HG02759 (cell line): ENCODE data around the gene GFM1.
A peak's percentile ranks its signal among the peaks of the same experiment; 100 is the strongest.
"Not testable (repeated sequence)": the region's sequence is repeated elsewhere in the genome, so short reads cannot be mapped to it uniquely, and the experiment has no call there.

Source experiments
- ATAC-seq: cut with Tn5 transposase; IDR thresholded peaks from one replicate; pipeline ENCODE4 v1.9.1; 2021; ENCODE audit warnings: mild to moderate bottlenecking, moderate library complexity; ENCODE audit not compliant: unreplicated experiment

GFM1 gene

DNA sequence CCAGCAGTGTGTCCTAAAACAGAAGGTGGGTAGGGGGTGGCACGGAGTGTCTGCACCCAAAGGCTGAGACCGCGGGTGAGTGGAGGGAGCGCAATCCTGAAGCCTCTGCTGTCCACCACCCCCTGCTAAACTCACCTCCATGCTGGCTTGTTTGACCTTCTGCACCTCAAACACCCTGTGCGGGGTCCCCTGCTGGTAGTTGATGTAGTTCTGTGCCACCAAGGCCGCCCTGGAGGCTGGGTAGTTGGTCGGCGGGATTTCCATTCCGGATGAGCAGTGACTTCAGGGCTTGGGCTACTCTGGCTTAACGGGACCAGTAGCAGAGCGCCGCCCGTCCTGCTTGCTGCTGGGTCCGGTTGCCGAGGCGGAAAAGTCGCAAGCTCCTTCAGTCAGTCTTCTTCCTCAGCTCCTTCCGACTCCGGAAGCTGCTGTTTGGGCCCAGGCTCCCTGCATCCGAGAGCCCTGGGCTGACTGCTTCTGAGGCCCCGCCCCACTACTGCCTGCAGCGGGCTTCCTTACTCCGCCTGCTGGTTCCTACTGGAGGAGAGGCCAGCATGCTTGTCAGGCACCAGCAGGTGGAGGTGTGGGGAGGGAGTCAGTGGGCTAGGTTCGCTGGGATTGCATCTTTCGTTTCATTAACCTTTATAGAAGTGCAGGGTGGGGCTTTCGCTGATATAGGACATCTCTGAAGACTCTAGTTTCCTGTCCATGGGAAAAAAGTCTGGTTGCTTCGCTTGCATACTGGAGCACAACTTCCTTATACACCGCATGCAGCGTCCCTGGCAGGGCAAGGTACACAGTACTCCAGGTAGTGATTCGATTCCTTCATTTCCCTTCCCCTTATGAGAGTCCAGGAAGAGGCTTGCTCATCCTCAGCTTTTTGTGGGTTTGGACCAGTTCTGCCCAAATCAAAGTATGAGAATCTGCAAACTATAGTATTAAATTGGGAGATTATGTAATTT is 28.2 kb downstream of the GFM1 start, which contains the start of gene LXN:
Gene LXN, minus strand, starts transcription at position 434 of the 962 bp plus-strand sequence. Its CDS starts 170 bp downstream, at position 264.
- ATAC-seq, result peak; percentile 99

DNA sequence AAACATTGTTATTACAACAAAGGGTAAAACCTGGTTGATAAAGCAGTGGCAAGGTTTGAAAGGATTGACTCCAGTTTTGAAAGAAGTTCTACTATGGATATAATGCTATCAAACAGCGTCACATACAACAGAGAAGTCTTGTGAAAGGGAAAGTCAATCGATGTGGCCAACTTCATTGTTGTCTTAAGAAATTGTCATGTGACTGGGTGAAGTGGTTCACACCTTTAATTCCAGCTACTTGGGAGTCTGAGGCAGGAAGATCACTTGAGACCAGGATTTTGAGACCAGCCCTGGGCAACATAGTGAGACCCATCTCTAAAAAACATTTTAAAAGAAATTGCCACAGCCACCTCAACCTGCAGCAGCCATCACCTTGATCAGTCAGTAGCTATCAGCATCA is 34.4 kb downstream of the GFM1 start:
- ATAC-seq, result no peak

DNA sequence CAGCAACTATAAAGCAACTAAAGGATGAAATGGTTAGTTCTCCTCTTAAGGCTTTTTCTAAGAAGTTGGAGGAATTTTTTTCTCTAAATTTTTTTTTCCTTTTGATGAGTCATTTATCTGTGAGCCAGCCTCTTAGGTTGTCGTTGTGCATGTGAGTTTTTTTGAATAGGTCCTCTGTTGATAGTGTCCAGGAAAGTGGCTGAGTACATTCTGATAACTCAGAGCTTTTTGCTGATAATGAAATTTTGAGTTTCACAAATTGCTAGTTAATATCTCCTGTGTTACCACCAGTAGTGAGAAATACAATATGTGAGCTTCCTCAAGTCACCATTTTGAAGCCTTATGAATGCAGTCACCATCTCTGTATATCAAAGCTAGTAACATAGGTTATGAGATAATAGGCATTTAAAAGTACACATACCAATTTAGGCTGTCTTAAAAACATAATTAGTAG is 35.2 kb downstream of the GFM1 start:
- no peak for ATAC-seq

DNA sequence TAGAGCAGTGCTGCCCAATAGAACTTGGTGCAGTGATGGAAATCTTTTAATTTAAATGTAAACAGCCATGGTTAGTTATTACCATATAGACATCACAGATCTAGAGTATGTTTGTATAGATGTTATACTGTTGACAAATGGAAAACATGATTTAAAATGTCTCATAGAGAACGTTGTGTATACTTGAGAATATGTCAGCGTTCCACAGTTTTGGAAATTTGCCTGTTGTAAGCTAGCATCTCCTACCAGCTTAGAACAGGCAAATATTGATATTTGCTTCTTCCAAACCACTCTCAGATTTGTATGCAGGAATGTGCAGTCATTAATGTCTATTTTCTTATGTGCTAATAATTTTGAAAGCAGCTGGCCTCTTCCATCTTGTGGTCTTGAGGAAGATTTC is 36.5 kb downstream of the GFM1 start:
- ATAC-seq, result no peak

DNA sequence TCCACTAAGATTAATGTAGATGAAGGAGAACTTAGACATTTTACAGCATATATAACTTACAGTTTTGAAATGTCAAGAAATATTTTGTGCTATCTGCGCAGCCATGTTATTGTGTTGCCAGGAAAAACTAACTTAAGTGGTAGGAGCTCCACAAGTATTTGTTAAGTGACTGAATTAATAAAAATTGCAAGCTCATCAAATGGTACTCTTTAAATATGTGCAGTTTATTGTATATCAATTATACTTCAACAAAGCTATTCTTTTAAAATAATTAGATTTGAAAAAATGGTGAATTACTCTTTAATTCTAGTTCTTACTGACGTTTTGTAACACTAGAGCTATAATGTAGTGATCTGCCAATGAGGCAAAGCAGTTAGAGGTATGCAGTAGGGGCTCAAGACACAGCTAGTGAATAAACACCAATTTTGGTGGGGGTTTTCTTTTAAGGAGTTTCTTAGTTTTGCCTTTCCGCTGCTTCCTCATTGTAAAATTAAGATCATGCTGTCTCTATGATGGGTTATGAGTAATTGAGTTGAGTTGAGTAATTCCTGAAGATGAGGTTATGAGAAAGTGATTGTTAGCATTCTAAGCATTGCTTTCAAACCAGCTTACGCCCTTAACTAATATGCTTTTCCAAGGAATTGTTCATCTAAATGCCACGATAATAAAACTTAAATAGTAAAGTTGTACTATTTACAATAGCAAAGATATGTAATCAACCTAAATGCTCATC is 39.1 kb downstream of the GFM1 start:
- ATAC-seq, result no peak

DNA sequence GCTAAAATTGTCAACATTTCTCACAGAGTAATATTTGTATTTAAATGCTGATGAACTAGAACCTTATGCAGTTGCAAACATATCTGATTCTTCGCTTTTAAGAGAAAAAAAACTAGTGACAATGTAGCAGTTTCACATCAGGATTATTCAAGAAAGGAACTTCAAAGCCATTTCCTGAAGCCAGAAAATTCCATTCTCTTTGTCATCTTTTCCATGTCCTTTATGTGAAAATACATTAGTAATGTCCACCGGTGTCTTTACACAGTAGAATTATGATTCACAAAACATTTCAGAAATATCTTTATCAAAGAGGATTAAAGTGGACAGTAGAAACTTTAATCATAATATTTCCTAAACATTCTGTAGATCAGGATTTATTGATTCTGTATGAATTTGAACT is 40.8 kb downstream of the GFM1 start:
- ATAC-seq, result no peak

DNA sequence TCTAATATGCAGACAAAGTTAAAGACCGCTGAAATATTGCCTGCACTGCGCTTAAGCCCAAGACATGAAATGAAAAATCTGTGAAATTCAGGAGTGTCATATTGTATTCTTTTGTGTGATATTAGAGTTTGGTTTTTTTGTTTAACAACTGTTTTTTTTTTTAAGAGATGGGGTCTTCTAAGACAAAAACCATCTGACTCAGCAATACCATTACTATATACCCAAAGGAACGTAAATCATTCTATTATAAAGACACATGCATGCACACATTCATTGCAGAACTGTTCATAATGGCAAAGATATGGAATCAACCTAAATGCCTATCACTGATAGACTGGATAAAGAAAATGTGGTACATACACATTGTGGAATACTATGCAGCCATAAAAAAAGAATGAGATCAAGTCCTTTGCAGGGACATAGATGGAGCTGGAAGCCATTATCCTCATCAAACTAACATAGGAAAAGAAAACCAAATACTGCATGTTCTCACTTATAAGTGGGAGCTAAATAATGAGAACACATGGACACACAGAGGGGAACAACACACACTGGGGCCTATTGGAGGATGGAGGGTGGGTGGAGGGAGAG is 49.6 kb downstream of the GFM1 start:
- not testable (repeated sequence) for ATAC-seq

DNA sequence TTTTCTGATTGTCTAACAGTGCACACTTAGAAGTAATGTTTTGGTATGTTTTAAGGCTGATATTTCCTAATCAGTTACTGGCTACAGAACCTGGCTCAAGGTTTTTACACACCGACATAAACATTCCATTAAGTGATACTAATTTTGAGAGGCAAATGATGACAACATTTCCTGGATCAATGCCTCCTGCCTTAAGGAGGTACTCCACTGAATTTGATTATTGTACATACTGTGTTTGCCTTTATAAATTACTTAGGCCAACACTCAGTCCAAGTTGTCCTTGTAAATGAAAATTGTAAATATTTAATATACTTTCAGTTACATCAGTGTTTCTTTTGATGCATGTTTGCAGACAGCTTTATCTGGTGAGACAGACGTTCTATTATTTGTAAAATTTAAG is 52.3 kb downstream of the GFM1 start:
- no peak for ATAC-seq

DNA sequence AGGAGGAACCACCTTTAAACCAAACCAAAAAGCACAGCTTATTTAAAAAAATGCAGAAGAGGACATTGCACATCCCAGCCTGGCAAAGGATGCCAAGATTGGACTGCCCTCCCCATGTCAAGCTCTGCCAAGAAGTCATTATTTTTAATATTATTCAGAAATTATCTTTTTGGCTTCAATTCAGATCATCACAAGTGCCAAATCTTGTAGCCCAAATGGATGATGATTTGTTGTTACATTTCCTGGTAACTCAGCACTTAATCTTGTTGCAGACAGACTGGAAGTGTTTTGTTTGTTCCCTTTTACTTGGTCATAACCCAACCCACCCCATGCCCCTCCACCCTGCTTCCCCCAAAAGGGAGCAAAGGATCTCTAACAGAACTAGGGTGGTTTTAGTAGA is 56.2 kb downstream of the GFM1 start:
- no peak for ATAC-seq

DNA sequence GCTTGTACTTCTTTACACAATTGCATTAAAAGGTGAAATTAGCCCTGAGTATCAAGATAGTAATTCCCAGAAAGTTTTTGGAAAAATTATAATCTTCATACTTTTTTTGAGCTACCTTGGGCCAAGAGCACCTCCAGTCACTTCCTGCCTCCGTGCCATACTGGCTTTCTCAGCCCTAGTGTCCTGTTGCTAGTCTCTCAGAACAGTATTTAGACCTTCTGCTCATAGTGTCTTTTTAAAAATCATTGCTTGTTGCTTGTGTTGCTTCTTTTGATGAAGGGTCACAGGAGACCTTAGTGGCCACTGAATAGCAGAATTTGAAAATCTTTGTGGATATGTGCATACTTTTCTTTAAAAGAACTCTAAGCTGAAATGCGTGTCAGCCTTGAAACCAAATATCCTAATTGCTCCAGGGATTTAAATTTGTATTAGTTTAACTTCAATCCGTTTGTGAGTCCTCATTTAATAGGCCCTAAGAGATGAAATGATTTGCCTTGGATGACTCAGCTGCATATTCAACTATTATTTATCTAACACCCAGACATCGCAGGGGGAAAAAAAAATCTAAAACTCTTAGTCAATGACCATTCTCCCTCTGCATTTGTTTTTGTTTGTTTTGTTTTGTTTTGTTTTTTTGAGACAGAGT is 57.2 kb downstream of the GFM1 start:
- ATAC-seq, result no peak

DNA sequence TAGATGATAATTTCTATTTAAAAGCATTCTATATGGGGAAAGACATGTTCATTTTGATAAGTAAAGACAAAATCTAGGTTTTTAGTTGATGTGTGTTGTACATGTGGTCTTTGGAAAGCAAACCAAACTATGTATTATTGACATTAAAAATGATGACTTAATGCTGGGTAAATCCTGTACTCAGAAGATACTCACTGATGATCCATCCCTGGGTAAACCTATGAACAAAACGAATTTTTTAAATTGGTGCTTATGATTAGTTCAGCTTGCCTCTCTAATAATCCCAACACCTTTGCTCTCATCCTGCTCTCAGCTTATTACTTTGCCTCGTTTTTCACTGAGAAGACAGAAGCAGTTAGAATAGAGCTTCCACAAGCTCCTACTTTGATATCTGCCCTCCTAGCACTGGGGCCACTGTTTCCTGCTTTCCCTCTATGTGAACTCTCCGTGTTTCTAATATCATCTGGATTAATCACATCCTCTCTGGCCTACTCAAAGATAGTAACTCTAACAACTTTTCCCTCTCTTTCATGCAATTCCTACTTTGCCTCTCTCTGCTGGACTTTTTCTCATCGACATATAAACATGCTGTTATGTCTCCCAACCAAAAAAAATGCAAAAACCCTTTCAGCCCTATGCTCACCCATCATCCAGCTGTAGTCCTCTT is 58.6 kb downstream of the GFM1 start:
- ATAC-seq, result no peak

DNA sequence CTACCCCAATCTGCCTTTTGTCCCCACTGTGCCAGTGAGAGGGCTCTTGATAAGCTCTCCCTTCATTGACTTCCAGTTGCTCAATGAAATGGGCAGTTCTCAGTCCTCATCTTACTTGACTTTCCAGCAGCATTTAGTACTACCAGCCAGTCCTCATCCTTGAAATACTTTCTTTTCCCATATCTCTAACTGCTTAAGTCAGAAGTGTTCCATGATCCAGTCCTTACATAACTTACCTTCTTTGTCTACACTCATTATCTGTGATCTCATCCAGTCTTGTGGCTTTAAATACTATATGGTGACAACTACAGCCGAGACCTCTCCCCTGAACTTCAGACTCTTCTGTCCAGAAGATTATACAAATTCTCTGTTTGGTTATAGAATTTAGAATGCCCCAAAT is 59.2 kb downstream of the GFM1 start:
- no peak for ATAC-seq

DNA sequence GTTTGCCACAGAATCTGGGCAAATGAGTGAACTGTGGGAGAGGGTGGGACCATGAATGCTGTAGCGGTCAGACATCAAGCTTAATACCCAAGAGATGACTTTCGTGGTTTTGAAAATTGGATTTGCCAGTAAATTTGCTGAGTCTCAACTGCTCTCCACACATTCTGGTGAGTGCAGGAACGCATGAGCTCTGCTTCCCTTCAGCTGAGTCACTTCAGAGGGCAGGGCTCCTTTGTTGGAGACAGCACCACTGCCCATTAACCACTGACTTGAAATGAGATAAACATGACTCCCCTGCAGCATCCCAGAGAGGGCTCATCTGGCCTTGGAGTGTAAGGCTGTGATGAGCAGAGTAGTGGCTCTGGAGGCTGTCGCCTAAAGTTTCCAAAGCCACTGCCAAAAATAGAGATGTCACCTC is 65.3 kb downstream of the GFM1 start:
- ATAC-seq, result no peak

DNA sequence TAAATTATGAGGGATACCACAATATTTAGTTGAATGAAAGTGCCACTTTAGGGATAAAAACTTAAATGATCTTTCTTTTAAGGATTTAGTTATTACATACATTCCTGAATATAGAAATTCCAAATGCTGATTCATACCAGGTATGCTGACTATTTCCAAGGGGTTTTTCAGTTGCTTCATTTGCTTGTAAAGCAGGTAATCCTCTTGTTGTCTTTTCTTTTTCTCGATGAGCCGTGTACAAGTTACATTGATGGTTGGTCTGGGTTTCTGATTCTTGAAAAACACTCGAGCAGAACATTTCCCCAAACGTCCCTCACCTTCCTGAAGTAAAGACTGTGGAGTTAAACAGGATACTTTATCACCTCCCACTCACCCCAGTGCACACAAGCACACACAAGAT is 66.3 kb downstream of the GFM1 start:
- ATAC-seq, result no peak

DNA sequence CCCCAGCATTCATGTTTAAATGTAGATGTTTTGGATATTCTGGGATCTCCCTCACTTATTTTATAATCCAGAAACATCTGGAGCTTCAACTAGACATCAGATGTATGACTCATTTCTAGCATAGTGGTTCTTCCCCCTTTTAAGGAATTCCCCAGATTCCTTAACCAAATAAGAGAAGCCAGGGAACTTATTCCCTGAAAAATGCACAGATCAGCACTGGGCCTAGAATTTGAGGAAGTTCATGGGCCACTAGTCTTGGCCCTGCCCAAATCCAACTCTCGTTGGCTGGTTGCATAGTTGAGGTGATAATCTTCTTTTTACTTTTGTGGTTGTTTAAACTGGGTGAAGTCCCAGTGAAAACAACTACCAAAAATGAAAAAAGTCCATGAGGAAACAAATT is 67.6 kb downstream of the GFM1 start:
- ATAC-seq, result no peak

DNA sequence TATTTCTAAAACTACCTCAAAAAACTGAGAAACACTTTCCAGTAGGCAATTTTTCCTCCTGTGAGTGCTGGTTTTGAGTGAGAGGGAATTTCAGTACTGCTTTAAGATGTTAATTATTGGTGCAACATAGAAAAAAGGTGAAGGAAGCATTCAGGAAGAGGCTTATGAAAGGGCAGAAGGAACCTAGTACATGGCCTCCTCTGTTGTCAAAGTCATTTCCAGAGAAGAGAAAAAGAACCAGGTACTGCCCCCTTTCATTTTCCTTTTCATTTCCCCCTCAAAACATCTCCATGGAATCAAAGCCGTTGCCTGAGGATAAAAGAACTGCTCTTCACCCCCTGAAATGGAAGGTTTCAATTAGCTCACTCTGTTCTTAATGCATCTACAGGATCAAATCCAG is 68.1 kb downstream of the GFM1 start:
- ATAC-seq, result no peak

DNA sequence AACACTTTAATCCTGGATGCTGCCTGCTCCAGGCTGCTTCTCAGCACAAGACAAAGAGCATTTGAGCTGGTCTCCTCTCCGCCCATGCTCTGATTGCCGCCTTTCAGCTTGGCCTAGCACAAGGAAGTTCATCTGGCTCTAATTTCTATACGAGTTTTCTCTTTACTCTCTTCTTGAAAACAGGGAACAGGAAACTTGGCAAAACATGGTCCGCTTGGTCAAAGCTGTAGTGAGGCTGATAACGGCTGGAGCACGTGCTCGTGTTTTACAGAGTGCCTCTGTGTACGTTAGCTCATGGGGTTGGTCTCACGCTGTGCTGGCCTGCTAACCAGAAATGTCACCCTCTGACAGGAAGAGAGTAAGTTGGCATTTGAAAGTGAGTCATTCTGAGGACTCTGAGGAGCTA is 68.8 kb downstream of the GFM1 start:
- ATAC-seq, result no peak

DNA sequence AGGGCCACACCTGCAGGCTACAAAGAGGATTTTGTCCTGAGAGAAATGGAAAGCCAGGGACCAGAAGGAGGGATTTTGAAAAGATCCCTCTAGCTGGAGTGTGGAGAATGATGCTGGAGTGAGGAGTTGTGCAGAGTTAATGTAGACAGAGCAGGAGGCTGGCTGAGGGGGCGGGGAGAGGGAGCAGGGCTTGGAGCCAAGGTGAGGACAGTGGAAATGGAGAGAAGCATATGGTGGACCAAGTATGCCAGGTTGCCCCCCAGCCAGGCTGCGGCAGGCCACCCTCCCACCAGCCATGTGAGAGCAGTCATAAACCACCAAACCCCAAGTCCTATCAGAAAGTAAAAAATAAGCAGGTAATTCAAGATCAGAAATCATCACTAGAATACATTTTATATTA is 73.2 kb downstream of the GFM1 start:
- no peak for ATAC-seq

DNA sequence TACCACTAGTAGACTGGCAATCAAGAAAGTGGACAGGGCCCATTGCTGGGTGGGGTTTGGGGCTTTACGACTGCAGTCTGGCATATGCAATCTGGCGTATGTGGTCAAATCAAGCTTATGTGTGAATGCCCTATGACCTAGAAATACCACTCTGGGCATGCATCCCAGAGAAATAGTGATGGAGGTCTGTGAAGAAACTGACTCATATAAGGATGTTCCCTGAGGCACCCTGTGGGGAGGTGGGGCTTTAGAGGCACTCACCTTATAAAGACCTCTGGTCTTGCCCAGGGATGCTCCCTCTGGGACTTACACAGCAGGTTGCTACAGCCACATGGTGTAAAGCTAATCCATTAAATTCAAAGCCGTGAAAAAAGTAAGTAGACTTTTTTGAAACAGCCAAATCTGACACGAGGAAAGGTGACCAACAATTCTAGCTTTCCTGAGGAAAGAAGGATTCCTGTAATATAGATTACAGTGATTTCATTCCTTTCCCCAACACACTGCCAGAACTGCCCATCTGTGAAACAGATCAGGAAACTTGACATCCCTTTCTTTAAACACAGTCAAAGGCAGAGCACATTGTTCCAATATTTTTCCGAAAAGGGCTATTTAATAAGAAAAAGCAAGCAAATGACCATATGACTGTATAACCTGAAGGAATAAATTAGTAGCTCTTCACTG is 74.3 kb downstream of the GFM1 start:
- no peak for ATAC-seq

DNA sequence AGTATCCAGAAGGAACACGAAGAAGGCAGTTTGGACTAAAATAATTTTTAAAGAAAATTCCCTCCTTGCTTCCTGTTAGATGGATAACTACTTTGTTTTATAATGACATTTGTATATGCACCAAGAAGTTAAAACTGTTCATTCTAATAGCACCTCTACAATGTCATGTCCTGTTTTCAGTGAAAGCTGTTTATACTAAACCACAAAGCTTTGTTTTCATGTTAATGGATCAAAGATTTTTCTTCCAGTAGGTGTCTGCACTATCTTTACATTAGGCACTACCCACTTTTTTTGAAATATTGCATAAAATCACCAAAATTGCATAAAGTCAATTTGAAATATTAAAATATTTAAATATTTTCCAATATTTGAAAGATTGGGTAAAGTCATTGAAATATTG is 77.8 kb downstream of the GFM1 start:
- no peak for ATAC-seq
